HepG2 (cell line): Measurements from ENCODE around the gene SIGLEC8. TPM values are rescaled to one million over a fixed set of nuclear protein-coding genes. Genes with fewer than 3 reads are reported as not detected.
A peak's percentile ranks its signal among the peaks of the same experiment; 100 is the strongest.

Experiments used
- HNF4G ChIP-seq, 2 experiments: sonication (generic) in 1 of 2; formaldehyde crosslinking in 1 of 2; IDR thresholded peaks; 2 replicates each; pipeline versions ENCODE4 v1.4.0 to v1.6.1; 2011 to 2020; ENCODE audit warnings: borderline replicate concordance in 2 of 2, low read depth in 2 of 2, mild to moderate bottlenecking in 2 of 2, low read length in 1 of 2, missing genetic modification reagents in 1 of 2, moderate library complexity in 1 of 2
- LRRFIP1 ChIP-seq: sonication (generic); formaldehyde crosslinking; conservative IDR thresholded peaks from 2 replicates; pipeline ENCODE4 v1.4.0; 2020; ENCODE audit warnings: missing genetic modification reagents
- MXD1 ChIP-seq: sonication (generic); formaldehyde crosslinking; IDR thresholded peaks from 2 replicates; pipeline ENCODE4 v1.4.0; 2020; ENCODE audit warnings: mild to moderate bottlenecking, missing genetic modification reagents
- MZF1 ChIP-seq: sonication (generic); formaldehyde crosslinking; IDR thresholded peaks from 2 replicates; pipeline ENCODE4 v1.8.1; 2023; ENCODE audit warnings: mild to moderate bottlenecking, missing genetic modification reagents, borderline replicate concordance
- NKX3-1 ChIP-seq: sonication (generic); formaldehyde crosslinking; IDR thresholded peaks from 2 replicates; pipeline ENCODE4 v1.5.0; 2020; ENCODE audit warnings: missing genetic modification reagents
- PBX3 ChIP-seq: sonication (generic); formaldehyde crosslinking; IDR thresholded peaks from 2 replicates; pipeline ENCODE4 v1.8.1; 2023; ENCODE audit warnings: missing genetic modification reagents, inconsistent platforms, borderline replicate concordance
- PRDM15 ChIP-seq: sonication (generic); formaldehyde crosslinking; IDR thresholded peaks from 2 replicates; pipeline ENCODE4 v1.4.0; 2020; ENCODE audit warnings: missing genetic modification reagents
- PRMT3 ChIP-seq: sonication (generic); formaldehyde crosslinking; IDR thresholded peaks from 2 replicates; pipeline ENCODE4 v1.8.1; 2022; ENCODE audit warnings: low read depth, mild to moderate bottlenecking, moderate library complexity, missing genetic modification reagents, borderline replicate concordance
- STAT5B ChIP-seq: sonication (generic); formaldehyde crosslinking; IDR thresholded peaks from 2 replicates; pipeline ENCODE4 v1.4.0; 2020; ENCODE audit warnings: missing genetic modification reagents
- ZBTB2 ChIP-seq: sonication (generic); formaldehyde crosslinking; IDR thresholded peaks from 2 replicates; pipeline ENCODE4 v1.8.0; 2022; ENCODE audit warnings: low read depth, missing genetic modification reagents
- ZFP91 ChIP-seq: sonication (generic); formaldehyde crosslinking; IDR thresholded peaks from 2 replicates; pipeline ENCODE4 v1.9.0; 2022; ENCODE audit warnings: missing genetic modification reagents, mild to moderate bottlenecking, borderline replicate concordance
- ZMAT3 ChIP-seq: sonication (generic); formaldehyde crosslinking; conservative IDR thresholded peaks from 2 replicates; pipeline ENCODE4 v1.7.0; 2021; ENCODE audit warnings: missing genetic modification reagents
- ZNF382 ChIP-seq: sonication (generic); formaldehyde crosslinking; IDR thresholded peaks from 2 replicates; pipeline ENCODE4 v1.5.0; 2020; ENCODE audit warnings: missing genetic modification reagents, mild to moderate bottlenecking, borderline replicate concordance
- ZNF644 ChIP-seq: IDR thresholded peaks from 2 replicates; pipeline ENCODE4 v1.6.1; 2016; ENCODE audit warnings: low read depth
- ZNF784 ChIP-seq: sonication (generic); formaldehyde crosslinking; IDR thresholded peaks from 2 replicates; pipeline ENCODE4 v1.5.1; 2020; ENCODE audit warnings: missing genetic modification reagents, mild to moderate bottlenecking, borderline replicate concordance
- ZNF816 ChIP-seq: sonication (generic); formaldehyde crosslinking; IDR thresholded peaks from 2 replicates; pipeline ENCODE4 v1.8.0; 2022; ENCODE audit warnings: missing genetic modification reagents, mild to moderate bottlenecking, borderline replicate concordance
- polyA plus RNA-seq, 8 experiments: library from polyadenylated mRNA; depleted of rRNA in 3 of 8; stranded (reverse) in 7 of 8; unstranded in 1 of 8; fragments of >200 nt; fragmentation: Illumina TruSeq in 4 of 8; extraction: Trizol in 4 of 8; gene quantifications; 2 replicates each; pipeline versions ENCODE4 v1.2.1 to v1.2.3, GENCODE V29; 2011 to 2016; ENCODE audit warnings: low read depth in 4 of 8, missing spikeins in 1 of 8, mixed read lengths in 1 of 8; ENCODE audit not compliant: insufficient read depth in 1 of 8
- total RNA-seq, 5 experiments: library from RNA; depleted of rRNA; stranded (reverse); fragments of >200 nt; fragmentation: Illumina TruSeq; extraction: Trizol; gene quantifications; 2 replicates each; pipeline ENCODE4 v1.2.3, GENCODE V29; 2016; ENCODE audit warnings: low read depth in 1 of 5

The SIGLEC8 gene
- total and polyA plus RNA-seq, 2 of the 13 experiments (the other 11 are each of a cell fraction or from before 2014, with no cell fraction given) = not detected

GRCh38 chr19:51422053-51422448 is 36.2 kb downstream of the SIGLEC8 start (continued):
- TF ChIP-seq LRRFIP1 (CRISPR knock-in tag) = peak; percentile 96
- peak; percentile 97 for TF ChIP-seq PRMT3 (CRISPR knock-in tag)
- no peak; the same call in 1 of the 2 replicates for TF ChIP-seq HNF4G (IDR thresholded peaks at IDR 0.05; ENCODE audit: borderline replicate concordance, low read depth, low read length)
- peak; percentile 51; the same call in 1 of the 2 replicates for TF ChIP-seq HNF4G (CRISPR knock-in tag; IDR thresholded peaks at IDR 0.05; ENCODE audit: borderline replicate concordance, low read depth)
- TF ChIP-seq ZNF816 = no peak
- TF ChIP-seq MXD1 (CRISPR knock-in tag) = peak; percentile 94
- TF ChIP-seq STAT5B (CRISPR knock-in tag) = peak; percentile 99
- TF ChIP-seq ZNF382 (CRISPR knock-in tag) = no peak
- TF ChIP-seq PBX3 (CRISPR knock-in tag) = peak; percentile 97
- TF ChIP-seq ZFP91 (CRISPR knock-in tag) = peak; percentile 61
- TF ChIP-seq ZNF784 (CRISPR knock-in tag) = peak; percentile 91
- TF ChIP-seq PRDM15 (CRISPR knock-in tag) = peak; percentile 52; the same call in 1 of the 2 replicates
- TF ChIP-seq ZMAT3 = peak; percentile 96
- TF ChIP-seq ZBTB2 = peak; percentile 72; the same call in 1 of the 2 replicates
- peak; percentile 92; the same call in 1 of the 2 replicates for TF ChIP-seq MZF1 (CRISPR knock-in tag)
- TF ChIP-seq ZNF644 (CRISPR knock-in tag) = peak; percentile 89
- TF ChIP-seq NKX3-1 (CRISPR knock-in tag) = peak; percentile 99
